ENCODE data around the gene TPRG1.

TPRG1 gene

DNA sequence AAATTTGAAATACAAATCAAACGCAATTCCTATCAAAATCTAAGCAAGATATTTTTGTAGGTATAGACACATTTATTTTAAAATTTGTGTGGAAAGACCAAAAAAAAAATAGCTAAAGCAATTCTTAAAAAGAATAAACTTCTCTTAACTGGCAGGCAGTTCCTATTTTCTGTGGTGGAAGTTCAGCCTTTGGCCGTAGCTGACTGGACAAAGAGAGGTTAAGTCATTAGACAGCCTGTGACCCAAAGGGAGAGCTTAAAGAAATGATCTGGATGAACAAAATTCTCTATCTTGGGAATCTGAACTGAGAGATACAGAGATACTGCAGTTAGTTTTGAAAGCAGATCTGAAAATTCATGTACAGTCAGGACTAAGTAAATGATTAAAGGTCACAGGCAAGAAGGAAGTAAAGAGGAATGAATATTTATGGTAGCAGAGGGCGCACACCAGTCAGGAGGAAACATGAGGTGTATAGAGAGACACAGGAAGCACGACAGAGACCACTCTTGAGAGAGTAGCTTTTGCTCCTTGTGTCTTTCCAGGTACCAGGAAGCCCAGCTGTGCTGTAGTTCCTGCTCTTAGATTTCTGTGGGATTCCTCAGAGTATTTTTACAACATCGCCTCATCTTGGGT, 57.5 kb downstream of the TPRG1 start:
- Histone ChIP-seq H3K4me1 (ENCODE audit: control insufficient read depth, insufficient read depth, low read length, poor library complexity, severe bottlenecking) (no peaks in the 10 kb centered on the region), H3K36me3 (ENCODE audit: control insufficient read depth, insufficient read depth, low read length) (no peaks in the 10 kb centered on the region), H3K9me3 (ENCODE audit: control insufficient read depth, low read length) (no peaks in the 10 kb centered on the region), H3K4me3 (ENCODE audit: extremely low read depth, insufficient read depth, low read length, poor library complexity, severe bottlenecking) (no peak overlapping the region), H3K27ac (ENCODE audit: low read depth, low read length, severe bottlenecking) (no peak overlapping the region)
- 87 to 92% methylated on average over 3 to 4 of the region's 5 CpGs for WGBS, 2 experiments (ENCODE audit: insufficient coverage in 2 of 2)

DNA sequence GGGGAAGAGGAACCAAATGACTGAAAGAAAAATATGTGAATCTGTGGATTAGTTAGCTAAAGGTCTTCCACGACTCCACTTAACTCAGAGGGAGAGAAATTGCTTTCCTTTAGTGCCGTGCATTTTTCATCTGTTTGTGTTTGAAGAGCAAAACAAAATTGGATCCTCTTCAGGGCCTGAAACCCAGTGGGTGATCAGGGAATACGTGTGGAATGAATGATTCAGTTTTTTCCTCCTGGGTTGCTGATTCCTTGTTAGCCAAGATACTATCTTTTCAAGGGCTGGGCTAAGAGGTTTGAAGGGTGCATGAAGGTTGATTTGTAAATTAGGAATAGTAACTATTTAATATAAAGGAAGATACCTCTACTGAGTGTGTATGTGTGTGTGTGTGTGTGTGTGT, 61.0 kb downstream of the TPRG1 start:
- no peaks in the 10 kb centered on the region for H3K36me3 ChIP-seq (ENCODE audit: control insufficient read depth, insufficient read depth, low read length)
- H3K9me3 ChIP-seq (ENCODE audit: control insufficient read depth, low read length), result no peaks in the 10 kb centered on the region
- 91 to 93% methylated on average over 2 to 3 of the region's 3 CpGs for WGBS, 2 experiments (ENCODE audit: insufficient coverage in 2 of 2)
- H3K4me3 ChIP-seq (ENCODE audit: extremely low read depth, insufficient read depth, low read length, poor library complexity, severe bottlenecking), result no peak overlapping the region
- no peaks in the 10 kb centered on the region for H3K4me1 ChIP-seq (ENCODE audit: control insufficient read depth, insufficient read depth, low read length, poor library complexity, severe bottlenecking)
- H3K27ac ChIP-seq (ENCODE audit: low read depth, low read length, severe bottlenecking), result no peak overlapping the region

DNA sequence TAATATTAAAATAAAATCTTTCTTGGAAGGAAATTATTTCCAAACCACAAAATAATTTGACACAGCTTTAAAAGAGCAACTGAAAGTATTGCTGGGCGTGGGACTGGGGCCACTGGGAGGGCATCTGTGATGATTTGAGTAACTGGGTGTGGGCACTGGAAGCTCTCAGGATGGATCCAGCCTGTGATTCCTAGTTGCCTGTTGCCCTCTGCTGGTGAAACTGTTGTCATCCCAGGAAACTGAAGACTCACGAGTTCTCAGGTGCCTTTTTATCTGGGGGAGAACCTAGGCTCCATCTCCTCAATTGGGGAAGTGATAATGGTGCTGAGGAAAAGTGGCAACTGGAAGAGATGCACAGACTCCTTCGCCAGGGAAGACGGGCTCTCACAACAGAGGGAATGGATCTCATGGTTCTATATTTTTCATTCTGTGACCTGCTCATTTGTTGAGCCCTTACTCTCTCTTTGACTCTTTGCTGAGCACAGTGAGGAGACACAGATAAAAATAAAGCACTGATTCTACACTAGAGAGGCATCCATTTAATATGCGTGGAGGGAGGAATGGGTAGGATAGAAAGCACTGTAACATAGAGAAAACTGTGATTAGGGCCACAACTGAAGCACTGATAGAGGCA, 61.6 kb downstream of the TPRG1 start:
- Histone ChIP-seq H3K27ac (ENCODE audit: low read depth, low read length, severe bottlenecking) (no peak overlapping the region), H3K4me1 (ENCODE audit: control insufficient read depth, insufficient read depth, low read length, poor library complexity, severe bottlenecking) (no peaks in the 10 kb centered on the region), H3K36me3 (ENCODE audit: control insufficient read depth, insufficient read depth, low read length) (no peaks in the 10 kb centered on the region), H3K9me3 (ENCODE audit: control insufficient read depth, low read length) (no peaks in the 10 kb centered on the region), H3K4me3 (ENCODE audit: extremely low read depth, insufficient read depth, low read length, poor library complexity, severe bottlenecking) (no peak overlapping the region)
- 55 to 60% methylated on average over 4 of the region's 5 CpGs for WGBS, 2 experiments (ENCODE audit: insufficient coverage in 2 of 2)

DNA sequence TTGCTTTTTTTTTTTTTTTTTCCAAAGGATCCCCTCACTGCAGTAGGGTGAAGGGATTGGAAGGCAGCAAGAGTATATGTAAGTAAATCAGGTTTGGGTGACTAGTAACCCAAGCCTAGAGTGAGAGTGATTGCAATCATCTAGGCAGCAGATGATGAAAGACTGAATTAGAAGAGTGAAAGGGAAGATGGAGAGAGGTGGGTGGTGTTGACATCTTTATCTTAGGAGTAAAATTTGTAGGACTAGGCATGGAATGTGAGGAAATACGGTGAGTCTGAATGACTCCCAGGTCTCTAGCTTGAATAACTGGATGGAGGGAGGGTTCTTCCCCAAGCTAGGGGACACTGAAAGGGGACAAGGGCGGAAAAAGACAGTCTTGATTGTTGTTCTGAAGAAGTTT, 63.4 kb downstream of the TPRG1 start:
- Histone ChIP-seq H3K36me3 (ENCODE audit: control insufficient read depth, insufficient read depth, low read length) (no peaks in the 10 kb centered on the region), H3K4me1 (ENCODE audit: control insufficient read depth, insufficient read depth, low read length, poor library complexity, severe bottlenecking) (no peaks in the 10 kb centered on the region), H3K9me3 (ENCODE audit: control insufficient read depth, low read length) (no peaks in the 10 kb centered on the region), H3K4me3 (ENCODE audit: extremely low read depth, insufficient read depth, low read length, poor library complexity, severe bottlenecking) (no peak overlapping the region), H3K27ac (ENCODE audit: low read depth, low read length, severe bottlenecking) (no peak overlapping the region)
- 86 to 97% methylated on average over 1 to 2 of the region's 2 CpGs for WGBS, 2 experiments (ENCODE audit: insufficient coverage in 2 of 2)

DNA sequence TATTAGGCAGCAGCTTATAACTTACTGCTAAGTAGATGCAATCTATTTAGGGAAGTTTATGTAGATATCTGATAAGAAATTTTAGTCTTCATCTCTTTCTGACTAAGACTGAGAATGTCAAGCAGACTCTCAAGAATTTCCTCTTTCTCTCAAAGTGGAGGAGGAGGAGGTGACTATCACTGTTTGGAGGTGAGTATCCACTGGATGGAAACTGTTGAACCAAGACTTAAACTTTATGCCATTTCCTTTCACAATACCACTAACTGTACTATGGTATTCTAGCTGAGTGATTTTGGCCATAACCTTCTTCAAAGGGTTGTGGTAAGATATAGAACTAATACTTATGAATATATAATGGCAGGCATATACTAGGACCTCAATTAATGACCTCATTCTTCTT, 64.6 kb downstream of the TPRG1 start:
- H3K4me3 ChIP-seq (ENCODE audit: extremely low read depth, insufficient read depth, low read length, poor library complexity, severe bottlenecking), result no peak overlapping the region
- H3K27ac ChIP-seq (ENCODE audit: low read depth, low read length, severe bottlenecking), result no peak overlapping the region
- no peaks in the 10 kb centered on the region for H3K4me1 ChIP-seq (ENCODE audit: control insufficient read depth, insufficient read depth, low read length, poor library complexity, severe bottlenecking)
- H3K9me3 ChIP-seq (ENCODE audit: control insufficient read depth, low read length), result no peaks in the 10 kb centered on the region
- no peaks in the 10 kb centered on the region for H3K36me3 ChIP-seq (ENCODE audit: control insufficient read depth, insufficient read depth, low read length)

DNA sequence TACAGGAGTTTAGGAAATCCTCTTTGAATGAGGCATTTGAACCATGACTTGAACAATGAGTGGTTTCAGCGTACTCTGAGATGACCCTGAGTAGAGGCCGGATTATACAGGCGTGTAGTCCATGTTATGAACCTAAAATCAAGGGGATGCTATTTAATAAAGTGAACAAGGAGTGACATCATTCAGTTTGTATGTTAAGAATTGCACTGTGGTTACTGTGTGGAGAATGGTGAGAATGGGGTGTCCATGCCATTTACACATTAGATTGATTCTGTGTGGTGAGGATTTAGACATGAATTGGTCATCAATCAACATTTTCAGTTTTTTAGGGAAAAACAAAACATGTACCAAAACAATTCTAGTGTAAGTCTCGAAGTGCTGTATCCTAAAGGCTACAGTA, 65.8 kb downstream of the TPRG1 start:
- WGBS, 2 experiments (ENCODE audit: insufficient coverage in 2 of 2), result 91 to 100% methylated on average over 3 of the region's 4 CpGs
- Histone ChIP-seq H3K9me3 (ENCODE audit: control insufficient read depth, low read length) (no peaks in the 10 kb centered on the region), H3K36me3 (ENCODE audit: control insufficient read depth, insufficient read depth, low read length) (no peaks in the 10 kb centered on the region), H3K27ac (ENCODE audit: low read depth, low read length, severe bottlenecking) (no peak overlapping the region), H3K4me1 (ENCODE audit: control insufficient read depth, insufficient read depth, low read length, poor library complexity, severe bottlenecking) (no peaks in the 10 kb centered on the region), H3K4me3 (ENCODE audit: extremely low read depth, insufficient read depth, low read length, poor library complexity, severe bottlenecking) (no peak overlapping the region)

DNA sequence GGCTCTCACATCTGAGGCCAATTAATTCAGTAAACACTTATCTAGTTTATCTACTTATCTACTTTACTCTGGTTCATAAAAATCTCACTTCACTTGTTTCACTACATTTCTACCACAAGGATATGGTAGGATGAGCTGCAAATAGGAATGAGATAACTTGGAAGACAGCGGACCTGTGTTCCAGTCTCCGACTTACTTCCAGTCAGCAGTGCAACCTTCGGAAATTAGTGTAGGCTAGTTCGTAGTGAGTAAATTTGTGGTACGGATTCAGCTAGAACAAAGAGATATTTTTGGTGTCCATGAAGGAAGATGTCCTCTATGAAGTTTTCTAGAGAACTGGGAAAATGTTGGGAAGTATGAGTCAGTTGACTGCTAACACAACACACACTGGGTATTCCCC, 66.3 kb downstream of the TPRG1 start:
- WGBS, 2 experiments (ENCODE audit: insufficient coverage in 2 of 2), result 89 to 100% methylated on average over 5 of the region's 5 CpGs
- no peaks in the 10 kb centered on the region for H3K4me1 ChIP-seq (ENCODE audit: control insufficient read depth, insufficient read depth, low read length, poor library complexity, severe bottlenecking)
- no peaks in the 10 kb centered on the region for H3K36me3 ChIP-seq (ENCODE audit: control insufficient read depth, insufficient read depth, low read length)
- no peak overlapping the region for H3K4me3 ChIP-seq (ENCODE audit: extremely low read depth, insufficient read depth, low read length, poor library complexity, severe bottlenecking)
- no peak overlapping the region for H3K27ac ChIP-seq (ENCODE audit: low read depth, low read length, severe bottlenecking)
- peaks cover 2% of the 10 kb centered on the region for H3K9me3 ChIP-seq (ENCODE audit: control insufficient read depth, low read length)

DNA sequence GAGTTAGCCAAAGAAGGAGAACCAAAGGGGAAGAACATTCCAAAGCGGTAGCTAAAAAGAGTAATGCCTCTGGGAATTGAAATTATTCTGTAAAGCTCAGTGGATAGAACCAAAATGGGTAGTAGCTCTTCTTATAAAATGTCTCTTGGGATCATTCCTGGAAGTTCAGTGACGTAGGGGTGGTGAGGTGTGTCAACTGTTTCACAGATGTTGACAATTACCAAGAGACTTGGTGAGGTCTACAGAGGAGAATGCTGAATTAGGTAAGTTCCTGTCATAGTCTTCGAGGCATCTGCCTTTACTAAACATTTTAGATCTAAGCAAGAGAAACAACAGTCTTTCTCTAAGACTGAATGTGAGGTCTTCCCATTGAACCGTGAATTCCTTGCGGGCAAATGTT, 67.8 kb downstream of the TPRG1 start:
- H3K27ac ChIP-seq (ENCODE audit: low read depth, low read length, severe bottlenecking), result no peak overlapping the region
- H3K4me1 ChIP-seq (ENCODE audit: control insufficient read depth, insufficient read depth, low read length, poor library complexity, severe bottlenecking), result no peaks in the 10 kb centered on the region
- H3K9me3 ChIP-seq (ENCODE audit: control insufficient read depth, low read length), result peaks cover 10% of the 10 kb centered on the region
- H3K4me3 ChIP-seq (ENCODE audit: extremely low read depth, insufficient read depth, low read length, poor library complexity, severe bottlenecking), result no peak overlapping the region
- no peaks in the 10 kb centered on the region for H3K36me3 ChIP-seq (ENCODE audit: control insufficient read depth, insufficient read depth, low read length)
- WGBS, 2 experiments (ENCODE audit: insufficient coverage in 2 of 2), result 88 to 98% methylated on average over 3 of the region's 5 CpGs

DNA sequence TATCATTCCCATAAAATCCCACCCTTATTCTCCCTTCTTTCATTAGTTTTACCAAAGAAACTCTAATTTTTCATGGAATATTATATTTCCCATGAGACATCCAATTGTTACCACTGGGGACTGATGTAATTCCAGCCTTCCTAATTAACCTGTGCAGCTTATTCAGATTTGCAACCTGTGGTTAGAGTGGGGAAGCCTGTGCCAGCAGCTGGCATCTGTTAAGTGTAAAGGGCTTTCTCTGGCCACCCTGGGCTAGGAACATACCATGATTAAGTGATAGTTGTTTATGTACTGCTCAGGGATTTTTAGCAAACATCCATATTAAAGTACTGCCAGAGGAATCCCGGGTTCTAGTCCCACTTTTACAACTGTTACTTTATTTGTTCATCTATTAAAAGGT, 78.2 kb downstream of the TPRG1 start:
- no peak overlapping the region for H3K4me3 ChIP-seq (ENCODE audit: extremely low read depth, insufficient read depth, low read length, poor library complexity, severe bottlenecking)
- WGBS, 2 experiments (ENCODE audit: insufficient coverage in 2 of 2), result no CpG with 5 or more reads among the region's 1 CpG
- no peaks in the 10 kb centered on the region for H3K4me1 ChIP-seq (ENCODE audit: control insufficient read depth, insufficient read depth, low read length, poor library complexity, severe bottlenecking)
- no peaks in the 10 kb centered on the region for H3K36me3 ChIP-seq (ENCODE audit: control insufficient read depth, insufficient read depth, low read length)
- H3K9me3 ChIP-seq (ENCODE audit: control insufficient read depth, low read length), result no peaks in the 10 kb centered on the region
- H3K27ac ChIP-seq (ENCODE audit: low read depth, low read length, severe bottlenecking), result no peak overlapping the region

DNA sequence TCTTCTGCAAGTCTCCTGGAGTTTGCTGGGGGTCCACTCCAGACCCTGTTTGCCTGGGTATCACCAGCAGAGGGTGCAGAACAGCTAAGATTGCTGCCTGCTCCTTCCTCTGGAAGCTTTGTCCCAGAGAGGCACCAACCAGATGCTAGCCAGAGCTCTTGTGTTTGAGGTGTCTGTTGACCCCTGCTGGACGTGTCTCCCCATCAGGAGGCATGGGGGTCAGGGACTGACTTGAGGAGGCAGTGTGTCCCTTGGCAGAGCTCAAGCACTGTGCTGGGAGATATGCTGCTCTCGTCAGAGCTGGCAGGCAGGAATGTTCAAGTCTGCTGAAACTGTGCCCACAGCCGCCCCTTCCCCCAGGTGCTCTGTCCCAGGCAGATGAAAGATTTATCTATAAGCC, 86.5 kb downstream of the TPRG1 start:
- Histone ChIP-seq H3K4me1 (ENCODE audit: control insufficient read depth, insufficient read depth, low read length, poor library complexity, severe bottlenecking) (no peaks in the 10 kb centered on the region), H3K27ac (ENCODE audit: low read depth, low read length, severe bottlenecking) (no peak overlapping the region), H3K9me3 (ENCODE audit: control insufficient read depth, low read length) (no peaks in the 10 kb centered on the region), H3K4me3 (ENCODE audit: extremely low read depth, insufficient read depth, low read length, poor library complexity, severe bottlenecking) (no peak overlapping the region), H3K36me3 (ENCODE audit: control insufficient read depth, insufficient read depth, low read length) (no peaks in the 10 kb centered on the region)
- 90 to 97% methylated on average over 2 to 3 of the region's 3 CpGs for WGBS, 2 experiments (ENCODE audit: insufficient coverage in 2 of 2)

DNA sequence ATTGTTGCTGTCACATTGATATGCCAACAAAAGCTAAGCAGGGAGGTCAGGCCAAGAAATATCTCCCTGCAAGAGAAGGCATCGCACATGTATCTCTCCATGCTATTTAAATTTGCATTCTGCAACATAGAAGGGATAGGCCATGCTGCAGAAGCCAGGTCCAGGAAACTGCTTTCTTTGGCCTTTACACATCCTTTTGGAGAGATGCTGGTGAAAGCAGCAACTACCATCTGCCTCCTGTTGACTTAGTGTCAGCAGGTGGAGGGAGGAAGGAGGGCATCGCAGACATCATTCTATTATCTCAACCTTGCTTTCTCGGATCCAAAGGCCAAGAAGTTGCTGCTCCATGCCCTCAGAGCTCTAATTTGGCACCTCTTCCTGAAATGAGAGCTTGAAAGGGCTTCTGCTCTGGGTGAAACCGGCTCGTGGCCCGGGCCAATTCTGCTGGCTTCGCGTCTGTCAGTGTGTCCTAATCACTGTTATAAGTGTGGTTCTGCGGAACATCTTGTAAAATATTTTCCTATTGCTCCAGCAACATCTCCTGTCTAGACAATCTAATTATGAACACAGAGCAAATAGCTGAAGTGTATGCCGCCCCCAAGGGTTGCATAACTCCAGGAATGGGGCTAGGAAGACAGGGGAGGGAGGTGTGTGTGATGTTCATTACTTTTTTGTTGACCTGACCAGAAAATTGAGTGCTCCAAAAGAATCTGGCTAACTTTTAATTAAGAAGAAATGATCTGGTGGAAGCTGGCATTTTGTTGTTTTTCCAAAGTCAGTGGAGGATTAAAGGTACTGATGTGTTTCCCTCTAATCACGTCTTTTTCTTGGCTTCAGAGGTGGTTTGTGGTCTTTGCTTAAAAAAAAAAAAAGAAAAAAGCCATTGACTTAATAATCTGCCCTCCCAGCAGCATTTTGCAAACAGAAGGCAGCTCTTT, 89.1 kb downstream of the TPRG1 start:
- no peaks in the 10 kb centered on the region for H3K4me1 ChIP-seq (ENCODE audit: control insufficient read depth, insufficient read depth, low read length, poor library complexity, severe bottlenecking)
- no peaks in the 10 kb centered on the region for H3K36me3 ChIP-seq (ENCODE audit: control insufficient read depth, insufficient read depth, low read length)
- H3K4me3 ChIP-seq (ENCODE audit: extremely low read depth, insufficient read depth, low read length, poor library complexity, severe bottlenecking), result no peak overlapping the region
- no peaks in the 10 kb centered on the region for H3K9me3 ChIP-seq (ENCODE audit: control insufficient read depth, low read length)
- H3K27ac ChIP-seq (ENCODE audit: low read depth, low read length, severe bottlenecking), result no peak overlapping the region
- WGBS, 2 experiments (ENCODE audit: insufficient coverage in 2 of 2), result 91 to 100% methylated on average over 1 to 5 of the region's 11 CpGs
